OCI-M2 (cell line): ENCODE measurements around the gene TIMM44.

Experiments used
- DNase-seq: peaks from one replicate; lab custom pipeline; 2025; ENCODE audit not compliant: unreplicated experiment; lab: John Stamatoyannopoulos, UW

The TIMM44 gene

DNA sequence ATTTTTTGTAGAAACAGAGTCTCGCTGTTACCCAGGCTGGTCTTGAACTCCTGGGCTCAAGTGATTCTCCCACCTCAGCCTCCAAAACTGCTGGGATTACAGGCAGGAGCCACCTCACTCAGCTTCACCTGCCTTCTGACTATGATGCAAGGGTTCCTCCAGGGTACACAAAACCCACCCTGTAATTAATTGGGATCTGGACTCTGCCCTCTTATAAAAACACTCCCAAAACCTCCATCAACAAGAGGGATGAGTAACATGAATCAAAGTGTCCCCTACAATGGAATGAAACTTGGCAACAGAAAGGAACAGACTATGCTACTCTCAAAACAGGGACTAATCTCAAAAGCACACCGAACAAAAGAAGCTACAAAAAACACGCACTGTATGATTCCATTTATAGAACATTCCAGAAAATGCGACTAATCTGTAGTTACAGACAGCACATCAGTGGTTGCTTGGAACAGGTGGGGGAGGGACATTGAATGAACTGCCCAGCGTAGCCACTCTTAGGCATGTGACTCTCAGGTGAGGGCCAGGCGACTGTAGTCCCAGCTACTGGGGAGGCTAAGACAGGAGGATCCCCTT lies 66.1 kb downstream of the TIMM44 start:
- no peak for DNase-seq
